OCI-LY1 (cell line): ENCODE measurements around the gene RAI1.

Experiments used
- CTCF ChIP-seq: fragments of 200-600 bp; sonication (generic), shearing (Covaris generic); IDR thresholded peaks from 2 replicates; pipeline ENCODE4 v1.5.1; 2017; ENCODE audit warnings: mild to moderate bottlenecking, antibody characterized with exemption, low read length, moderate library complexity, mixed read lengths
- EZH2 ChIP-seq: fragments of 200-600 bp; sonication (generic), shearing (Covaris generic); IDR thresholded peaks from 2 replicates; pipeline ENCODE4 v1.8.0; 2017; ENCODE audit warnings: borderline replicate concordance, mixed run types, mild to moderate bottlenecking, antibody characterized with exemption, low read length, moderate library complexity, mixed read lengths

- TF ChIP-seq CTCF (no peak), EZH2 (no peak)
Measured at GRCh38 chr17:17835415-17836249, 154.4 kb downstream of the RAI1 start.
